NT2/D1 (cell line): Measurements from ENCODE around the gene CDH8.

Experiments used
- YY1 ChIP-seq: IDR thresholded peaks from 2 replicates; pipeline ENCODE4 v1.6.1; 2011; ENCODE audit not compliant: insufficient read length, insufficient read depth
- ZNF274 ChIP-seq: IDR thresholded peaks from 2 replicates; pipeline ENCODE4 v1.6.1; 2011; ENCODE audit warnings: mild to moderate bottlenecking, low read depth, low read length

GRCh38 chr16:61681124-61681523 lies 355.1 kb downstream of the CDH8 start:
- TF ChIP-seq ZNF274, result no peak
- no peak for TF ChIP-seq YY1
